DMS114 treated with DMSO at 0.1 percent for 48 hours (cell line): ENCODE results near the gene PRKCB.

Source experiments
- DNase-seq: peaks from one replicate; lab custom pipeline; 2025; ENCODE audit not compliant: unreplicated experiment; lab: John Stamatoyannopoulos, UW

Gene PRKCB

GRCh38 chr16:24035127-24035842 lies 199.5 kb downstream of the PRKCB start:
- no peak for DNase-seq

- no peak for DNase-seq
These were observed 200.3 kb downstream of the PRKCB start for GRCh38 chr16:24036038-24036543.

- DNase-seq: peak; percentile 41
These were observed 200.8 kb downstream of the PRKCB start for GRCh38 chr16:24036614-24037013.

GRCh38 chr16:24037335-24037734 lies 201.6 kb downstream of the PRKCB start:
- DNase-seq: no peak

GRCh38 chr16:24041834-24042631 lies 206.2 kb downstream of the PRKCB start:
- DNase-seq: peak; percentile 42

- DNase-seq: no peak
These were observed 208.7 kb downstream of the PRKCB start for GRCh38 chr16:24044467-24044866.

GRCh38 chr16:24045641-24046040 lies 209.9 kb downstream of the PRKCB start:
- peak; percentile 28 for DNase-seq

- no peak for DNase-seq
These were observed 210.7 kb downstream of the PRKCB start for GRCh38 chr16:24046442-24046841.

- no peak for DNase-seq
These were observed 213.3 kb downstream of the PRKCB start for GRCh38 chr16:24049113-24049512.

- DNase-seq: no peak
These were observed 215.3 kb downstream of the PRKCB start for GRCh38 chr16:24051125-24051524.

GRCh38 chr16:24052329-24053098 lies 216.7 kb downstream of the PRKCB start:
- no peak for DNase-seq

- DNase-seq: no peak
These were observed 217.5 kb downstream of the PRKCB start for GRCh38 chr16:24053099-24053946.

GRCh38 chr16:24054741-24055491 lies 219.1 kb downstream of the PRKCB start:
- DNase-seq: no peak

GRCh38 chr16:24062270-24062817 lies 226.6 kb downstream of the PRKCB start:
- no peak for DNase-seq

GRCh38 chr16:24069036-24069590 lies 233.3 kb downstream of the PRKCB start:
- DNase-seq: no peak

- DNase-seq: peak; percentile 27
These were observed 235.1 kb downstream of the PRKCB start for GRCh38 chr16:24070851-24071250.

GRCh38 chr16:24071666-24072360 lies 236.0 kb downstream of the PRKCB start:
- DNase-seq: no peak

GRCh38 chr16:24073321-24073720 lies 237.5 kb downstream of the PRKCB start:
- no peak for DNase-seq

GRCh38 chr16:24074574-24074973 lies 238.8 kb downstream of the PRKCB start:
- no peak for DNase-seq
